Ishikawa (cell line): ENCODE data around the gene CDC37.

Experiments
- CREB1 ChIP-seq: IDR thresholded peaks from 2 replicates; pipeline ENCODE4 v1.6.1; 2012; ENCODE audit warnings: low read depth
- EP300 ChIP-seq: IDR thresholded peaks from 2 replicates; pipeline ENCODE4 v1.6.1; 2012; ENCODE audit warnings: borderline replicate concordance
- TCF12 ChIP-seq: IDR thresholded peaks from 2 replicates; pipeline ENCODE4 v1.6.1; 2012; ENCODE audit warnings: low read depth
- YY1 ChIP-seq: IDR thresholded peaks from 2 replicates; pipeline ENCODE4 v1.6.1; 2012; ENCODE audit warnings: low read depth
- TF ChIP-seq, protein P1 (sequence below): IDR thresholded peaks from 2 replicates; pipeline ENCODE4 v1.6.1; 2012; ENCODE audit warnings: low read depth, mild to moderate bottlenecking

DNA sequence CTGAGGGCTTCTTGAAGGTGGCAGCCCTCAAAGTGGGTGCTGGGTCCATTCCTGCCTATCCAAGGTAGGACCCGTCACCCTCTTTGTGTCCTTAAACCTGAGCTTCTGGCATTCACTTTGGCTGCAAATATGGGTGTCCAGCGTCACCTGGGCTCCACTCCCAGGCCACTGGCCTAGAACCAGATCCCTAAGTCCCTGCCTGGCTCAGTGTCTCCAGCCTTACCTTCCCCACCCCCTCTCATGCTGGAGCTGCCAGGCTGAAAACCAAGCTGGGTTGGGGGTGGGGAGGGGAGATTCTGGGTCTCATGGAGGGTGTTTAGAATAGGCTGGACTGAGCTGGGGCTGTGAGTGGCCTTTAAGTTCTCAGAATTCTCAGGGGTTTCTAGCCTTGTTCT lies 29.4 kb upstream of the CDC37 start:
- TF ChIP-seq YY1 = no peak
- no peak for TF ChIP-seq TCF12
- no peak for TF ChIP-seq CREB1
- TF ChIP-seq, protein P1, sequence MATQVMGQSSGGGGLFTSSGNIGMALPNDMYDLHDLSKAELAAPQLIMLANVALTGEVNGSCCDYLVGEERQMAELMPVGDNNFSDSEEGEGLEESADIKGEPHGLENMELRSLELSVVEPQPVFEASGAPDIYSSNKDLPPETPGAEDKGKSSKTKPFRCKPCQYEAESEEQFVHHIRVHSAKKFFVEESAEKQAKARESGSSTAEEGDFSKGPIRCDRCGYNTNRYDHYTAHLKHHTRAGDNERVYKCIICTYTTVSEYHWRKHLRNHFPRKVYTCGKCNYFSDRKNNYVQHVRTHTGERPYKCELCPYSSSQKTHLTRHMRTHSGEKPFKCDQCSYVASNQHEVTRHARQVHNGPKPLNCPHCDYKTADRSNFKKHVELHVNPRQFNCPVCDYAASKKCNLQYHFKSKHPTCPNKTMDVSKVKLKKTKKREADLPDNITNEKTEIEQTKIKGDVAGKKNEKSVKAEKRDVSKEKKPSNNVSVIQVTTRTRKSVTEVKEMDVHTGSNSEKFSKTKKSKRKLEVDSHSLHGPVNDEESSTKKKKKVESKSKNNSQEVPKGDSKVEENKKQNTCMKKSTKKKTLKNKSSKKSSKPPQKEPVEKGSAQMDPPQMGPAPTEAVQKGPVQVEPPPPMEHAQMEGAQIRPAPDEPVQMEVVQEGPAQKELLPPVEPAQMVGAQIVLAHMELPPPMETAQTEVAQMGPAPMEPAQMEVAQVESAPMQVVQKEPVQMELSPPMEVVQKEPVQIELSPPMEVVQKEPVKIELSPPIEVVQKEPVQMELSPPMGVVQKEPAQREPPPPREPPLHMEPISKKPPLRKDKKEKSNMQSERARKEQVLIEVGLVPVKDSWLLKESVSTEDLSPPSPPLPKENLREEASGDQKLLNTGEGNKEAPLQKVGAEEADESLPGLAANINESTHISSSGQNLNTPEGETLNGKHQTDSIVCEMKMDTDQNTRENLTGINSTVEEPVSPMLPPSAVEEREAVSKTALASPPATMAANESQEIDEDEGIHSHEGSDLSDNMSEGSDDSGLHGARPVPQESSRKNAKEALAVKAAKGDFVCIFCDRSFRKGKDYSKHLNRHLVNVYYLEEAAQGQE = no peak
- TF ChIP-seq EP300 = no peak
